Skeletal muscle tissue (tissue), 4 donors: Measurements from ENCODE around the gene SLIT3. TPM values are rescaled to one million over a fixed set of nuclear protein-coding genes. Genes with fewer than 3 reads are reported as not detected.

Experiments
- H3K27ac ChIP-seq: one replicate; pipeline ENCODE4 v1.7.0; 2013; ENCODE audit warnings: mild to moderate bottlenecking, low read depth, low read length, inconsistent platforms
- H3K27me3 ChIP-seq, 3 donors: one replicate each; pipeline ENCODE4 v1.7.0; 2013; ENCODE audit warnings: low read length in 3 of 3; ENCODE audit not compliant: control insufficient read depth in 3 of 3, insufficient read depth in 3 of 3
- H3K36me3 ChIP-seq, 3 donors: one replicate each; pipeline ENCODE4 v1.7.0; 2013; ENCODE audit warnings: low read length in 3 of 3; ENCODE audit not compliant: control insufficient read depth in 3 of 3, insufficient read depth in 3 of 3
- H3K4me1 ChIP-seq, 3 donors: one replicate each; pipeline ENCODE4 v1.7.0; 2013; ENCODE audit warnings: low read length in 3 of 3, mild to moderate bottlenecking in 3 of 3; ENCODE audit not compliant: control insufficient read depth in 3 of 3, insufficient read depth in 3 of 3
- H3K4me3 ChIP-seq, 3 donors: one replicate each; pipeline ENCODE4 v1.7.0; 2013; ENCODE audit warnings: low read length in 3 of 3
- H3K9ac ChIP-seq, 3 donors: one replicate each; pipeline ENCODE4 v1.7.0; 2013; ENCODE audit warnings: low read length in 3 of 3, mild to moderate bottlenecking in 3 of 3, moderate library complexity in 2 of 3, low read depth in 1 of 3
- H3K9me3 ChIP-seq, 3 donors: one replicate each; pipeline ENCODE4 v1.7.0; 2013; ENCODE audit warnings: low read length in 3 of 3; ENCODE audit not compliant: control insufficient read depth in 3 of 3
- total RNA-seq: library from RNA; depleted of rRNA; stranded (reverse); fragments of >200 nt; gene quantifications from one replicate; pipeline ENCODE4 v1.2.3, GENCODE V29; 2014
- donor health status: Osteomylitis.

The SLIT3 gene
- total RNA-seq, 1 donor from 2014 or later, result 7.8 TPM

GRCh38 chr5:168818558-168818957 is 482.4 kb downstream of the SLIT3 start:
- no peaks in the 10 kb centered on the region for H3K9me3 ChIP-seq
- H3K36me3 ChIP-seq, result no peaks in the 10 kb centered on the region
- H3K27ac ChIP-seq, result no peak overlapping the region
- peaks cover 0 to 12% (median 8%) of the 10 kb centered on the region in 3 donors for H3K4me1 ChIP-seq
- no peak overlapping the region for H3K4me3 ChIP-seq
- no peaks in the 10 kb centered on the region for H3K27me3 ChIP-seq
- H3K9ac ChIP-seq, result no peak overlapping the region

- Histone ChIP-seq H3K9me3 (no peaks in the 10 kb centered on the region), H3K4me1 (peaks cover 0 to 5% (median 4%) of the 10 kb centered on the region in 3 donors), H3K9ac (no peak overlapping the region), H3K27ac (no peak overlapping the region), H3K36me3 (no peaks in the 10 kb centered on the region), H3K4me3 (no peak overlapping the region), H3K27me3 (no peaks in the 10 kb centered on the region)
Measured at GRCh38 chr5:168817591-168817990, 483.3 kb downstream of the SLIT3 start.

- Histone ChIP-seq H3K36me3 (no peaks in the 10 kb centered on the region), H3K9me3 (no peaks in the 10 kb centered on the region), H3K9ac (no peak overlapping the region), H3K27ac (no peak overlapping the region), H3K4me3 (no peak overlapping the region), H3K27me3 (no peaks in the 10 kb centered on the region), H3K4me1 (no peaks in the 10 kb centered on the region)
Measured at GRCh38 chr5:168816661-168817060, 484.3 kb downstream of the SLIT3 start.

- Histone ChIP-seq H3K9ac (no peak overlapping the region), H3K27me3 (no peaks in the 10 kb centered on the region), H3K4me3 (no peak overlapping the region), H3K27ac (no peak overlapping the region), H3K36me3 (no peaks in the 10 kb centered on the region), H3K9me3 (no peaks in the 10 kb centered on the region), H3K4me1 (no peaks in the 10 kb centered on the region)
Measured at GRCh38 chr5:168813184-168813968, 487.6 kb downstream of the SLIT3 start.

GRCh38 chr5:168810641-168811040 is 490.3 kb downstream of the SLIT3 start:
- Histone ChIP-seq H3K36me3 (peaks cover 0 to 3% (median 0%) of the 10 kb centered on the region in 3 donors), H3K9me3 (no peaks in the 10 kb centered on the region), H3K4me1 (no peaks in the 10 kb centered on the region), H3K27me3 (peaks cover 0 to 2% (median 0%) of the 10 kb centered on the region in 3 donors), H3K4me3 (no peak overlapping the region), H3K9ac (no peak overlapping the region), H3K27ac (no peak overlapping the region)

GRCh38 chr5:168809218-168809617 is 491.7 kb downstream of the SLIT3 start:
- H3K4me3 ChIP-seq, result no peak overlapping the region
- H3K9ac ChIP-seq, result no peak overlapping the region
- H3K36me3 ChIP-seq, result peaks cover 0 to 3% (median 0%) of the 10 kb centered on the region in 3 donors
- H3K4me1 ChIP-seq, result no peaks in the 10 kb centered on the region
- H3K9me3 ChIP-seq, result no peaks in the 10 kb centered on the region
- H3K27me3 ChIP-seq, result peaks cover 0 to 2% (median 0%) of the 10 kb centered on the region in 3 donors
- H3K27ac ChIP-seq, result no peak overlapping the region

GRCh38 chr5:168808051-168808616 is 492.8 kb downstream of the SLIT3 start:
- H3K4me1 ChIP-seq, result no peaks in the 10 kb centered on the region
- no peaks in the 10 kb centered on the region for H3K9me3 ChIP-seq
- peaks cover 0 to 3% (median 0%) of the 10 kb centered on the region in 3 donors for H3K36me3 ChIP-seq
- peaks cover 0 to 4% (median 0%) of the 10 kb centered on the region in 3 donors for H3K27me3 ChIP-seq
- H3K4me3 ChIP-seq, result no peak overlapping the region
- no peak overlapping the region for H3K9ac ChIP-seq
- no peak overlapping the region for H3K27ac ChIP-seq

GRCh38 chr5:168807287-168807686 is 493.7 kb downstream of the SLIT3 start:
- Histone ChIP-seq H3K9ac (no peak overlapping the region), H3K4me1 (no peaks in the 10 kb centered on the region), H3K27me3 (peaks cover 0 to 4% (median 0%) of the 10 kb centered on the region in 3 donors), H3K9me3 (no peaks in the 10 kb centered on the region), H3K36me3 (peaks cover 0 to 3% (median 0%) of the 10 kb centered on the region in 3 donors), H3K4me3 (no peak overlapping the region), H3K27ac (no peak overlapping the region)

- H3K27me3 ChIP-seq, result peaks cover 0 to 8% (median 4%) of the 10 kb centered on the region in 3 donors
- H3K36me3 ChIP-seq, result peaks cover 0 to 3% (median 0%) of the 10 kb centered on the region in 3 donors
- no peaks in the 10 kb centered on the region for H3K4me1 ChIP-seq
- no peak overlapping the region for H3K4me3 ChIP-seq
- H3K9me3 ChIP-seq, result no peaks in the 10 kb centered on the region
- no peak overlapping the region for H3K27ac ChIP-seq
- no peak overlapping the region for H3K9ac ChIP-seq
Measured at GRCh38 chr5:168803541-168803940, 497.4 kb downstream of the SLIT3 start.

GRCh38 chr5:168802337-168802736 is 498.6 kb downstream of the SLIT3 start:
- Histone ChIP-seq H3K4me3 (no peak overlapping the region), H3K9ac (no peak overlapping the region), H3K36me3 (peaks cover 0 to 3% (median 0%) of the 10 kb centered on the region in 3 donors), H3K9me3 (no peaks in the 10 kb centered on the region), H3K4me1 (no peaks in the 10 kb centered on the region), H3K27me3 (peaks cover 0 to 8% (median 4%) of the 10 kb centered on the region in 3 donors), H3K27ac (no peak overlapping the region)
